ENCODE data around the gene COX11. TPM values are rescaled to one million over a fixed set of nuclear protein-coding genes. Genes with fewer than 3 reads are reported as not detected.

COX11 gene
- total RNA-seq, 3 donors from 2014 or later = 40.3 to 56.2 (median 55.9) TPM

DNA sequence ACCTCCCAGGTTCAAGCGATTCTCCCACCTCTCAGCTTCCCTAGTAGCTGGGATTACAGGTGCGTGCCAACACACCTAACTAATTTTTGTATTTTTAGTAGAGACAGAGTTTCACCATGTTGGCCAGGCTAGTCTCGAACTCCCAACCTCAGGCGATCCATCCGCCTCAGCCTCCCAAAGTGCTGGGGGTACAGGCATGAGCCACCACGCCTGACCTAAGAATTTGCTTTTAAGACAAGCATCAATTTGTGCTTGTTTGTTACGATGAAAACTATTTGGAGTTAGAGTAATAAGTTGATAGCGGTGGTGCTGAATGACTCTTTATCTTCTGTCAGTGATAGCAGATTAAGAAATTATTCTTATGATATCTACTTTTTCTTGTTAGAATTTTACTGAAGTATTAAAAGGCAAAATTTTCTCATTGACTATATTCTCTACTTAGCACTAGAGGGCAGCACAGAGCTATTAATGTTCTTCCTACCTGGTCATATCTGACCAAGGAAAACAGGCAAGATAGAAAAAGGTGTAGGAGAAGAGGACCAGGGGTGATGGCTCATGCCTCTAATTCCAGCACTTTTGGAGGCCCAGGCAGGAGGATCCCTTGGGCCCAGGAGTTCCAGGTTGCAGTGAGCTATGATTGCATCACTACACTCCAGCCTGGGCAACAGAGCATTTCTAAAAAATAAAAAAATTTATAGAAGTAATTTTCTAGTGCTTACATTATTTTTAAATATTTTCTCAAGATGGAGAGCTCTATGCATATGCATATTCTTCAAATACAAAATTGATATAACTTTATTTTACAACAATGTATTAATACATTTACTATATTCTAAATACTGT is 24.6 kb upstream of the COX11 start:
- DNase-seq (ENCODE audit: low spot score in 2 of 2) = no peak
- TF ChIP-seq POLR2A (IDR thresholded peaks at IDR 0.05) (no peak), POLR2AphosphoS5 (IDR thresholded peaks at IDR 0.05) (no peak)
- TF ChIP-seq, protein P1, sequence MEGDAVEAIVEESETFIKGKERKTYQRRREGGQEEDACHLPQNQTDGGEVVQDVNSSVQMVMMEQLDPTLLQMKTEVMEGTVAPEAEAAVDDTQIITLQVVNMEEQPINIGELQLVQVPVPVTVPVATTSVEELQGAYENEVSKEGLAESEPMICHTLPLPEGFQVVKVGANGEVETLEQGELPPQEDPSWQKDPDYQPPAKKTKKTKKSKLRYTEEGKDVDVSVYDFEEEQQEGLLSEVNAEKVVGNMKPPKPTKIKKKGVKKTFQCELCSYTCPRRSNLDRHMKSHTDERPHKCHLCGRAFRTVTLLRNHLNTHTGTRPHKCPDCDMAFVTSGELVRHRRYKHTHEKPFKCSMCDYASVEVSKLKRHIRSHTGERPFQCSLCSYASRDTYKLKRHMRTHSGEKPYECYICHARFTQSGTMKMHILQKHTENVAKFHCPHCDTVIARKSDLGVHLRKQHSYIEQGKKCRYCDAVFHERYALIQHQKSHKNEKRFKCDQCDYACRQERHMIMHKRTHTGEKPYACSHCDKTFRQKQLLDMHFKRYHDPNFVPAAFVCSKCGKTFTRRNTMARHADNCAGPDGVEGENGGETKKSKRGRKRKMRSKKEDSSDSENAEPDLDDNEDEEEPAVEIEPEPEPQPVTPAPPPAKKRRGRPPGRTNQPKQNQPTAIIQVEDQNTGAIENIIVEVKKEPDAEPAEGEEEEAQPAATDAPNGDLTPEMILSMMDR (IDR thresholded peaks at IDR 0.05) = peak in 2 of 3 donors; percentile 63 to 65
- intact Hi-C loops (cut with DNase I; ENCODE audit: low total_unique reads) = no loop called here
- no peaks in the 10 kb centered on the region for H3K9me3 ChIP-seq
- no peaks in the 10 kb centered on the region for H3K4me1 ChIP-seq
- no peak overlapping the region for H3K27ac ChIP-seq
- no peaks in the 10 kb centered on the region for H3K36me3 ChIP-seq
- no peak overlapping the region for H3K4me3 ChIP-seq
- no peaks in the 10 kb centered on the region for H3K27me3 ChIP-seq

GRCh38 chr17:54991567-54991966 is 23.1 kb upstream of the COX11 start:
- Histone ChIP-seq H3K4me1 (no peaks in the 10 kb centered on the region), H3K9me3 (no peaks in the 10 kb centered on the region), H3K4me3 (no peak overlapping the region), H3K27ac (no peak overlapping the region), H3K27me3 (no peaks in the 10 kb centered on the region), H3K36me3 (no peaks in the 10 kb centered on the region)
- TF ChIP-seq POLR2AphosphoS5 (IDR thresholded peaks at IDR 0.05) = no peak
- DNase-seq (ENCODE audit: low spot score in 2 of 2) = no peak
- intact Hi-C loops (cut with DNase I; ENCODE audit: low total_unique reads) = no loop called here

DNA sequence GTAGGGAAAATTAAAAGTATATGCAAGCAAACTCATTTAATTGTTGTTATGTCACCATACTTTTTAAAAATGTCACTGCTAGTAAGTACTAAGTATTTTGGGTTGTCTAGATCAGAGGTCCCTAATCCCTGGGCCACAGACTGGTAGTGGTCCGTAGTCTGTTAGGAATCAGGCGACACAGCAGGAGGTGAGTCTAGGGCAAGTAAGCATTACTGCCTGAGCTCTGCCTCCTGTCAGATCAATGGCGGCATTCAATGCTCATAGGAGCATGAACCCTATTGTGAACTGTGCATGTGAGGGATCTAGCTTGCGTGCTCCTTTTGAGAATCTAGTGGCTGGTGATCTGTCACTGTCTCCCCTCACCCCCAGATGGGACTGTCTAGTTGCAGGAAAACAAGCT is 21.7 kb upstream of the COX11 start:
- intact Hi-C loops (cut with DNase I; ENCODE audit: low total_unique reads) = no loop called here
- TF ChIP-seq POLR2A (IDR thresholded peaks at IDR 0.05) (no peak), POLR2AphosphoS5 (IDR thresholded peaks at IDR 0.05) (no peak)
- TF ChIP-seq, protein P1 (IDR thresholded peaks at IDR 0.05) = no peak

GRCh38 chr17:54985476-54985875 is 17.0 kb upstream of the COX11 start:
- no peak for DNase-seq (ENCODE audit: low spot score in 2 of 2)
- TF ChIP-seq, protein P1 (IDR thresholded peaks at IDR 0.05) = no peak
- TF ChIP-seq POLR2A (IDR thresholded peaks at IDR 0.05) (no peak), POLR2AphosphoS5 (IDR thresholded peaks at IDR 0.05) (no peak)
- Histone ChIP-seq H3K4me1 (no peaks in the 10 kb centered on the region), H3K9me3 (peaks cover 2 to 5% of the 10 kb centered on the region in 2 donors), H3K27ac (no peak overlapping the region), H3K27me3 (no peaks in the 10 kb centered on the region), H3K4me3 (no peak overlapping the region), H3K36me3 (no peaks in the 10 kb centered on the region)
- intact Hi-C loops (cut with DNase I; ENCODE audit: low total_unique reads) = no loop called here

More for the DNA sequence above, 21.7 kb upstream of the COX11 start:
- Histone ChIP-seq H3K27me3 (no peaks in the 10 kb centered on the region), H3K9me3 (no peaks in the 10 kb centered on the region), H3K4me3 (no peak overlapping the region), H3K36me3 (no peaks in the 10 kb centered on the region), H3K4me1 (no peaks in the 10 kb centered on the region), H3K27ac (no peak overlapping the region)
- no peak for DNase-seq (ENCODE audit: low spot score in 2 of 2)

GRCh38 chr17:54983260-54983659 is 14.8 kb upstream of the COX11 start:
- DNase-seq (ENCODE audit: low spot score in 2 of 2) = no peak
- Histone ChIP-seq H3K9me3 (peaks cover 5 to 8% of the 10 kb centered on the region in 2 donors), H3K4me1 (no peaks in the 10 kb centered on the region), H3K27ac (peak overlapping the region; percentile 44 to 80), H3K27me3 (no peaks in the 10 kb centered on the region), H3K4me3 (no peak overlapping the region), H3K36me3 (no peaks in the 10 kb centered on the region)
- intact Hi-C loops (cut with DNase I; ENCODE audit: low total_unique reads) = no loop called here
- TF ChIP-seq POLR2A (IDR thresholded peaks at IDR 0.05) (no peak), POLR2AphosphoS5 (IDR thresholded peaks at IDR 0.05) (no peak)
- TF ChIP-seq, protein P1 (IDR thresholded peaks at IDR 0.05) = no peak

Data from breast epithelium (tissue), 4 donors.